Testis (tissue), 3 donors: Measurements from ENCODE around the gene WASF2. TPM values are rescaled to one million over a fixed set of nuclear protein-coding genes. Genes with fewer than 3 reads are reported as not detected.

ENCODE experiments used
- DNase-seq: peaks from one replicate; pipeline ENCODE4 v3.0.0-alpha.2; 2019
- H3K27ac ChIP-seq, 2 donors: fragments of 200-600 bp; sonication (generic); one replicate each; pipeline ENCODE4 v1.5.1; 2019
- H3K27me3 ChIP-seq: fragments of 200-600 bp; sonication (generic); one replicate; pipeline ENCODE4 v1.5.1; 2019
- H3K36me3 ChIP-seq: fragments of 200-600 bp; sonication (generic); one replicate; pipeline ENCODE4 v1.5.1; 2017; ENCODE audit warnings: low read depth; ENCODE audit errors: missing control alignments
- H3K4me1 ChIP-seq: fragments of 200-600 bp; sonication (generic); one replicate; pipeline ENCODE4 v1.5.1; 2019
- H3K4me3 ChIP-seq, 2 donors: fragments of 200-600 bp; sonication (generic); one replicate each; pipeline ENCODE4 v1.5.1; 2017 to 2019
- H3K9me3 ChIP-seq: fragments of 200-600 bp; sonication (generic); one replicate; pipeline ENCODE4 v1.5.1; 2017
- CTCF ChIP-seq, 3 experiments: fragments of 450-650 bp in 2 of 3; fragments of 200-600 bp in 1 of 3; sonication (generic) in 1 of 3; IDR thresholded peaks; one replicate each; pipeline ENCODE4 v1.5.1; 2016 to 2019; ENCODE audit warnings: antibody characterized with exemption in 3 of 3, mild to moderate bottlenecking in 2 of 3, moderate library complexity in 1 of 3
- POLR2A ChIP-seq: fragments of 450-650 bp; IDR thresholded peaks from one replicate; pipeline ENCODE4 v1.6.1; 2017; ENCODE audit warnings: antibody characterized with exemption, mild to moderate bottlenecking, moderate library complexity
- WGBS, 2 donors: methylation state at CpG; one replicate each; pipeline ENCODE4 v1.1.5; 2018; 5-methylcytosine and 5-hydroxymethylcytosine counted together
- intact Hi-C: fragments of 100-400 bp; cut with DNase I; formaldehyde crosslinking; loops from one replicate; pipeline ENCODE4 v1.15.1; 2023; ENCODE audit warnings: low total_unique reads
- polyA plus RNA-seq: library from polyadenylated mRNA; stranded (reverse); fragments of 350-450 nt; fragmentation: Illumina TruSeq; extraction: RNeasy Lipid Tissue Mini Kit (QIAGEN cat#74804); gene quantifications from one replicate; pipeline ENCODE4 v1.2.3, GENCODE V29; 2014; ENCODE audit warnings: low read depth, low replicate concordance; ENCODE audit not compliant: insufficient read depth
- total RNA-seq, 2 donors: library from RNA; depleted of rRNA; stranded (reverse); fragments of >200 nt; gene quantifications; one replicate each; pipeline ENCODE4 v1.2.3, GENCODE V29; 2016

WASF2 gene
- total and polyA plus RNA-seq, 3 donors from 2014 or later, result 57.8 to 128 (median 58.0) TPM

- Histone ChIP-seq H3K4me1 (no peaks in the 10 kb centered on the region), H3K27ac (no peak overlapping the region)
Observed at GRCh38 chr1:27356277-27356618, 133.7 kb downstream of the WASF2 start.

GRCh38 chr1:27355683-27356082 lies 134.3 kb downstream of the WASF2 start:
- H3K36me3 ChIP-seq, result no peaks in the 10 kb centered on the region
- 91% methylated on average over 5 of the region's 5 CpGs for WGBS, 2 donors
- no peaks in the 10 kb centered on the region for H3K4me1 ChIP-seq
- no peaks in the 10 kb centered on the region for H3K27me3 ChIP-seq
- H3K27ac ChIP-seq, result no peak overlapping the region
- no peak for TF ChIP-seq CTCF (IDR thresholded peaks at IDR 0.05)
- no peak for TF ChIP-seq POLR2A
- H3K9me3 ChIP-seq, result no peaks in the 10 kb centered on the region
- H3K4me3 ChIP-seq, result no peak overlapping the region
- DNase-seq, result no peak
- intact Hi-C loops, result no loop called here

More at GRCh38 chr1:27356277-27356618, 133.7 kb downstream of the WASF2 start:
- H3K36me3 ChIP-seq, result no peaks in the 10 kb centered on the region
- WGBS, 2 donors, result 70 to 87% methylated on average over 10 to 13 of the region's 13 CpGs
- no peaks in the 10 kb centered on the region for H3K27me3 ChIP-seq
- peak overlapping the region in 1 of 2 donors; percentile 10 for H3K4me3 ChIP-seq
- TF ChIP-seq CTCF (IDR thresholded peaks at IDR 0.05) (no peak), POLR2A (no peak)
- intact Hi-C loops, result no loop called here
- DNase-seq, result no peak
- no peaks in the 10 kb centered on the region for H3K9me3 ChIP-seq

Other genes starting within 250 kb of the WASF2 start
- gene TMEM222, start 168.0 kb downstream of the WASF2 start, total RNA-seq, result 10 to 100 TPM; 41.4 to 67.5 TPM
- gene TMEM222, start 168.0 kb downstream of the WASF2 start, polyA plus RNA-seq, result 81.6 TPM
- 1 to 10 TPM; 2.3 to 5.4 TPM for gene SYTL1, start 148.1 kb downstream of the WASF2 start, total RNA-seq
- 6.0 TPM for gene SYTL1, start 148.1 kb downstream of the WASF2 start, polyA plus RNA-seq
- 10 to 100 TPM; 18.8 to 31.7 TPM for gene MAP3K6, start 123.2 kb downstream of the WASF2 start, total RNA-seq
- gene MAP3K6, start 123.2 kb downstream of the WASF2 start, polyA plus RNA-seq, result 18.4 TPM
- 1 to 10 TPM; 3.6 to 6.9 TPM for gene FCN3, start 115.3 kb downstream of the WASF2 start, total RNA-seq
- 0.54 TPM for gene FCN3, start 115.3 kb downstream of the WASF2 start, polyA plus RNA-seq
- gene CD164L2, start 106.8 kb downstream of the WASF2 start, total RNA-seq, result 1 to 10 TPM in 1 of 2 donors, under 1 TPM in 1; 0.24 to 1.5 TPM
- 0.76 TPM for gene CD164L2, start 106.8 kb downstream of the WASF2 start, polyA plus RNA-seq
- gene GPR3, start 97.5 kb downstream of the WASF2 start, total RNA-seq, result under 1 TPM; 0.12 to 0.47 TPM
- gene GPR3, start 97.5 kb downstream of the WASF2 start, polyA plus RNA-seq, result 0.20 TPM
- gene AHDC1, start 114.0 kb upstream of the WASF2 start, total RNA-seq, result 10 to 100 TPM; 73.7 to 86.8 TPM
- 32.5 TPM for gene AHDC1, start 114.0 kb upstream of the WASF2 start, polyA plus RNA-seq
- 10 to 100 TPM in 1 of 2 donors, 1 to 10 TPM in 1; 10.0 to 10.2 TPM for gene FGR, start 145.0 kb upstream of the WASF2 start, total RNA-seq
- gene FGR, start 145.0 kb upstream of the WASF2 start, polyA plus RNA-seq, result 5.2 TPM
- gene IFI6, start 182.0 kb upstream of the WASF2 start, total RNA-seq, result 100 to 1,000 TPM; 120 to 288 TPM
- 88.9 TPM for gene IFI6, start 182.0 kb upstream of the WASF2 start, polyA plus RNA-seq
- gene FAM76A, start 235.8 kb upstream of the WASF2 start, total RNA-seq, result 10 to 100 TPM; 22.6 to 23.0 TPM
- 26.6 TPM for gene FAM76A, start 235.8 kb upstream of the WASF2 start, polyA plus RNA-seq